Mononuclear cell (primary cell): ENCODE results near the gene CMC2. TPM values are rescaled to one million over a fixed set of nuclear protein-coding genes. Genes with fewer than 3 reads are reported as not detected.

Experiments
- H3K27me3 ChIP-seq: 2 replicates; pipeline ENCODE4 v1.6.0; 2011; ENCODE audit warnings: low read length, control low read depth; ENCODE audit not compliant: insufficient read depth
- H3K4me1 ChIP-seq: 2 replicates; pipeline ENCODE4 v1.5.1; 2011; ENCODE audit warnings: mild to moderate bottlenecking, low read length, control low read depth; ENCODE audit not compliant: insufficient read depth
- H3K4me3 ChIP-seq: 2 replicates; pipeline ENCODE4 v1.5.1; 2011; ENCODE audit warnings: mild to moderate bottlenecking, low read length, moderate library complexity
- H3K9me3 ChIP-seq: 2 replicates; pipeline ENCODE4 v1.5.1; 2011; ENCODE audit warnings: low read depth, mild to moderate bottlenecking, control low read depth, low read length
- total RNA-seq: library from RNA; depleted of rRNA; stranded (reverse); fragments of >200 nt; gene quantifications from one replicate; pipeline ENCODE4 v1.2.3, GENCODE V29; 2012

Gene CMC2
- total RNA-seq, 1 donor: 26.8 TPM

- Histone ChIP-seq H3K27me3 (no peaks in the 10 kb centered on the region), H3K4me3 (no peak overlapping the region), H3K9me3 (no peaks in the 10 kb centered on the region), H3K4me1 (no peaks in the 10 kb centered on the region)
These were observed 34.9 kb downstream of the CMC2 start for GRCh38 chr16:80971819-80972218.

- Histone ChIP-seq H3K4me1 (no peaks in the 10 kb centered on the region), H3K9me3 (no peaks in the 10 kb centered on the region), H3K4me3 (no peak overlapping the region), H3K27me3 (no peaks in the 10 kb centered on the region)
These were observed 37.6 kb downstream of the CMC2 start for GRCh38 chr16:80969114-80969484.

- Histone ChIP-seq H3K27me3 (no peaks in the 10 kb centered on the region), H3K4me1 (no peaks in the 10 kb centered on the region), H3K4me3 (no peak overlapping the region), H3K9me3 (no peaks in the 10 kb centered on the region)
These were observed 38.1 kb downstream of the CMC2 start for GRCh38 chr16:80968386-80969113.

- Histone ChIP-seq H3K27me3 (no peaks in the 10 kb centered on the region), H3K9me3 (peaks cover under 1% of the 10 kb centered on the region), H3K4me1 (no peaks in the 10 kb centered on the region), H3K4me3 (no peak overlapping the region)
These were observed 40.1 kb downstream of the CMC2 start for GRCh38 chr16:80966617-80967016.

GRCh38 chr16:80964351-80964750 is 42.3 kb downstream of the CMC2 start:
- no peaks in the 10 kb centered on the region for H3K4me1 ChIP-seq
- H3K27me3 ChIP-seq: no peaks in the 10 kb centered on the region
- peaks cover 20% of the 10 kb centered on the region for H3K9me3 ChIP-seq
- H3K4me3 ChIP-seq: no peak overlapping the region

GRCh38 chr16:80962879-80963278 is 43.8 kb downstream of the CMC2 start:
- no peaks in the 10 kb centered on the region for H3K27me3 ChIP-seq
- H3K4me1 ChIP-seq: no peaks in the 10 kb centered on the region
- peaks cover 33% of the 10 kb centered on the region for H3K9me3 ChIP-seq
- no peak overlapping the region for H3K4me3 ChIP-seq

GRCh38 chr16:80958284-80958683 is 48.4 kb downstream of the CMC2 start:
- Histone ChIP-seq H3K9me3 (peaks cover 34% of the 10 kb centered on the region), H3K27me3 (no peaks in the 10 kb centered on the region), H3K4me3 (no peak overlapping the region), H3K4me1 (no peaks in the 10 kb centered on the region)

- Histone ChIP-seq H3K4me3 (no peak overlapping the region), H3K4me1 (no peaks in the 10 kb centered on the region), H3K27me3 (no peaks in the 10 kb centered on the region), H3K9me3 (peaks cover 19% of the 10 kb centered on the region)
These were observed 51.7 kb downstream of the CMC2 start for GRCh38 chr16:80954985-80955384.

- Histone ChIP-seq H3K4me3 (no peak overlapping the region), H3K4me1 (no peaks in the 10 kb centered on the region)
These were observed 57.7 kb downstream of the CMC2 start for GRCh38 chr16:80948886-80949493.

GRCh38 chr16:80947708-80948625 is 58.7 kb downstream of the CMC2 start:
- Histone ChIP-seq H3K27me3 (no peaks in the 10 kb centered on the region), H3K4me1 (no peaks in the 10 kb centered on the region), H3K4me3 (no peak overlapping the region), H3K9me3 (no peaks in the 10 kb centered on the region)

More at GRCh38 chr16:80948886-80949493, 57.7 kb downstream of the CMC2 start:
- Histone ChIP-seq H3K9me3 (no peaks in the 10 kb centered on the region), H3K27me3 (no peaks in the 10 kb centered on the region)

- no peaks in the 10 kb centered on the region for H3K9me3 ChIP-seq
- H3K27me3 ChIP-seq: no peaks in the 10 kb centered on the region
- no peak overlapping the region for H3K4me3 ChIP-seq
- no peaks in the 10 kb centered on the region for H3K4me1 ChIP-seq
These were observed 59.4 kb downstream of the CMC2 start for GRCh38 chr16:80947239-80947638.

- no peaks in the 10 kb centered on the region for H3K9me3 ChIP-seq
- no peak overlapping the region for H3K4me3 ChIP-seq
- no peaks in the 10 kb centered on the region for H3K4me1 ChIP-seq
- H3K27me3 ChIP-seq: no peaks in the 10 kb centered on the region
These were observed 60.2 kb downstream of the CMC2 start for GRCh38 chr16:80946481-80946880.

- Histone ChIP-seq H3K27me3 (no peaks in the 10 kb centered on the region), H3K4me1 (no peaks in the 10 kb centered on the region), H3K9me3 (no peaks in the 10 kb centered on the region), H3K4me3 (no peak overlapping the region)
These were observed 66.4 kb downstream of the CMC2 start for GRCh38 chr16:80940069-80940856.

- Histone ChIP-seq H3K4me1 (no peaks in the 10 kb centered on the region), H3K9me3 (no peaks in the 10 kb centered on the region), H3K4me3 (no peak overlapping the region), H3K27me3 (peaks cover 11% of the 10 kb centered on the region)
These were observed 67.8 kb downstream of the CMC2 start for GRCh38 chr16:80938879-80939260.
